Peyer's patch (tissue), 4 donors: Measurements from ENCODE around the gene TOP1. TPM values are rescaled to one million over a fixed set of nuclear protein-coding genes. Genes with fewer than 3 reads are reported as not detected.

Source experiments
- DNase-seq, 3 donors: peaks; one replicate each; pipeline ENCODE4 v3.0.0-alpha.2; 2017 to 2019
- H3K27ac ChIP-seq, 4 donors: fragments of 200-600 bp; sonication (generic); one replicate each; pipeline ENCODE4 v1.5.1; 2016 to 2019
- H3K27me3 ChIP-seq, 2 donors: fragments of 200-600 bp; sonication (generic); one replicate each; pipeline ENCODE4 v1.5.1; 2019
- H3K36me3 ChIP-seq, 3 donors: fragments of 200-600 bp; sonication (generic); one replicate each; pipeline ENCODE4 v1.5.1; 2016 to 2019
- H3K4me1 ChIP-seq, 4 donors: fragments of 200-600 bp; sonication (generic); one replicate each; pipeline ENCODE4 v1.5.1; 2016 to 2019
- H3K4me3 ChIP-seq, 4 donors: fragments of 200-600 bp; sonication (generic); 1 replicate in 3 of 4; 2 replicates in 1 of 4; pipeline ENCODE4 v1.5.1; 2016 to 2019; ENCODE audit warnings: mild to moderate bottlenecking in 1 of 4
- H3K9me3 ChIP-seq, 4 donors: fragments of 200-600 bp; sonication (generic); one replicate each; pipeline ENCODE4 v1.5.1; 2016 to 2019; ENCODE audit warnings: mild to moderate bottlenecking in 1 of 4
- POLR2A ChIP-seq, 2 donors: fragments of 450-650 bp; IDR thresholded peaks; one replicate each; pipeline ENCODE4 v1.5.1; 2017; ENCODE audit warnings: antibody characterized with exemption in 2 of 2, mild to moderate bottlenecking in 2 of 2, moderate library complexity in 2 of 2
- total RNA-seq, 4 donors: library from RNA; depleted of rRNA; stranded (reverse); fragments of >200 nt; gene quantifications; one replicate each; pipeline ENCODE4 v1.1.0, GENCODE V29; 2016
- TF ChIP-seq, protein P1 (sequence below), 6 experiments: fragments of 450-650 bp in 4 of 6; fragments of 200-600 bp in 2 of 6; sonication (generic) in 1 of 6; IDR thresholded peaks; one replicate each; pipeline ENCODE4 v1.5.1; 2017 to 2019; ENCODE audit warnings: antibody characterized with exemption in 6 of 6, mild to moderate bottlenecking in 3 of 6, moderate library complexity in 1 of 6

The TOP1 gene
- total RNA-seq, 4 donors from 2014 or later = 34.4 to 72.6 (median 39.8) TPM

DNA sequence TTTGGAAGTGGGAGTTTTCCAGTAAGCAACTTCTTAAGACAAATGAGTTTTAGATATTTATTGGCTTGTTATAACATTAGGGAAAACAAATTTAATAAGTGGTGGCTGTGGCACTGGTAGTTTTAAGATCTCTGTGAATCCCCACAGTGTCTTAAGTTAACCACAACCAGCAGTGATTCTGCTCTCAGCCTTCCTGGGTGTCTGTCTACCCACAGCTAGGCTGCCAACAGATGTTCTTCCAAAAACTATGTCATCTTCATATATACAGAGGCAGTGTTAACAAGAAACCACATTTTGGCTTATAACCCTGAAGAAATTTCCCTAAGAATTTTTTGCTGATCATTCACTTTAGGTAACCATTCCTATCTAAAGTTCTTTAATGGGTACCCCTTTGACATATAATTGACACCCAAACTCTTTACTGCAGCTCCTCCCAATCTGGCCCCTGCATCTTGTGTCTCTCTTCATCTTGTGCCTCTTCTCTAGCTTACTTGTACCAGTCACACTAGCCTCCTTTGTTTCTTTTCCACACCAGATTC, 52.7 kb downstream of the TOP1 start:
- TF ChIP-seq, protein P1, sequence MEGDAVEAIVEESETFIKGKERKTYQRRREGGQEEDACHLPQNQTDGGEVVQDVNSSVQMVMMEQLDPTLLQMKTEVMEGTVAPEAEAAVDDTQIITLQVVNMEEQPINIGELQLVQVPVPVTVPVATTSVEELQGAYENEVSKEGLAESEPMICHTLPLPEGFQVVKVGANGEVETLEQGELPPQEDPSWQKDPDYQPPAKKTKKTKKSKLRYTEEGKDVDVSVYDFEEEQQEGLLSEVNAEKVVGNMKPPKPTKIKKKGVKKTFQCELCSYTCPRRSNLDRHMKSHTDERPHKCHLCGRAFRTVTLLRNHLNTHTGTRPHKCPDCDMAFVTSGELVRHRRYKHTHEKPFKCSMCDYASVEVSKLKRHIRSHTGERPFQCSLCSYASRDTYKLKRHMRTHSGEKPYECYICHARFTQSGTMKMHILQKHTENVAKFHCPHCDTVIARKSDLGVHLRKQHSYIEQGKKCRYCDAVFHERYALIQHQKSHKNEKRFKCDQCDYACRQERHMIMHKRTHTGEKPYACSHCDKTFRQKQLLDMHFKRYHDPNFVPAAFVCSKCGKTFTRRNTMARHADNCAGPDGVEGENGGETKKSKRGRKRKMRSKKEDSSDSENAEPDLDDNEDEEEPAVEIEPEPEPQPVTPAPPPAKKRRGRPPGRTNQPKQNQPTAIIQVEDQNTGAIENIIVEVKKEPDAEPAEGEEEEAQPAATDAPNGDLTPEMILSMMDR (IDR thresholded peaks at IDR 0.05) = no peak
- no peak for TF ChIP-seq POLR2A (IDR thresholded peaks at IDR 0.05)
- Histone ChIP-seq H3K27me3 (no peaks in the 10 kb centered on the region), H3K4me1 (peaks cover 0 to 14% (median 5%) of the 10 kb centered on the region in 4 donors), H3K27ac (no peak overlapping the region), H3K36me3 (peaks cover 0 to 69% (median 0%) of the 10 kb centered on the region in 3 donors), H3K4me3 (no peak overlapping the region), H3K9me3 (no peaks in the 10 kb centered on the region)
- DNase-seq = no peak

DNA sequence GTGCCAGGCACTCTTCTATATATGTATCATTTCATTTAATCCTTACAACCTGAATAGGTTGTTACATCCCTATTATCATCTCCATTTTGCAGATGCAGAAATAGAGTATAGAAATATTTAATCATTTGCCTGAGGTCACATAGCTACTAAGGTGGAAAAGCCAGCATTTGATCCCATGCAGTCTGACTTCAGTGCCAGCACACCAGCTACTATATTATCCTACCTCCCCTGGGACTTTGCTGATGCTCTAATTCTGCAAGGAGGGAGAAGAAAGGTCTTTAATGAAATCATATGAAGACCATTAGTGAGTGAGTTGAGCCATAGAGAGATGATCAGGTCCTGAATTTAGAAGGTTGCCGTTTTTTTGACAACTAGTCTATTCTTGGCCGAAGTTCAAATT, 53.7 kb downstream of the TOP1 start:
- no peak for DNase-seq
- H3K9me3 ChIP-seq = no peaks in the 10 kb centered on the region
- peaks cover 0 to 20% (median 6%) of the 10 kb centered on the region in 4 donors for H3K4me1 ChIP-seq
- TF ChIP-seq POLR2A (IDR thresholded peaks at IDR 0.05) = no peak
- TF ChIP-seq, protein P1 (IDR thresholded peaks at IDR 0.05) = no peak
- H3K36me3 ChIP-seq = peaks cover 0 to 65% (median 0%) of the 10 kb centered on the region in 3 donors
- H3K4me3 ChIP-seq = no peak overlapping the region
- no peaks in the 10 kb centered on the region for H3K27me3 ChIP-seq
- no peak overlapping the region for H3K27ac ChIP-seq

DNA sequence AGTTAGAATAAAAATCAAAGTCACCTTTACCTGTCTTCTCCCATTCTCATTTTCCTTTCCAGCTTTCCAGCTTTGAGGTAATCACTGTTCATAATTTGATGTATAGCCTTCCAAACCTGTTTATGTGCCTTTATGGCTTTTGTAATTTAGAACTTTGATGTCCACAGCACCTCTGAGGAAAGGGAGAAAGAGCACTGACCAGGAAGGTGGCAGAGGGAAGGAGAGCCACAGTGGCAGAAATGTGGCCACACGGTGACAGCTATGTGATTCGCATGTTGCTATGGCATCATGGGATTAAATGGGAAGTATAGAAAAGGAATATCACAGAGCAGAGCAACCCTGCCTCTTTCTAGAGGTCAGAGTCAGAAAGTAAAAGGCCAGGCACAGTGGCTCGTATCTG, 57.0 kb downstream of the TOP1 start:
- Histone ChIP-seq H3K27ac (no peak overlapping the region), H3K4me3 (no peak overlapping the region), H3K36me3 (peaks cover 0 to 51% (median 0%) of the 10 kb centered on the region in 3 donors), H3K4me1 (peaks cover 0 to 9% (median 1%) of the 10 kb centered on the region in 4 donors), H3K9me3 (no peaks in the 10 kb centered on the region), H3K27me3 (no peaks in the 10 kb centered on the region)
- TF ChIP-seq, protein P1 (IDR thresholded peaks at IDR 0.05) = no peak
- no peak for TF ChIP-seq POLR2A (IDR thresholded peaks at IDR 0.05)
- no peak for DNase-seq

GRCh38 chr20:41086402-41087324, 58.0 kb downstream of the TOP1 start:
- Histone ChIP-seq H3K27ac (peak overlapping the region in 2 of 4 donors; percentile 1 to 22), H3K27me3 (no peaks in the 10 kb centered on the region), H3K36me3 (peaks cover 0 to 43% (median 0%) of the 10 kb centered on the region in 3 donors), H3K4me3 (no peak overlapping the region), H3K4me1 (peaks cover 0 to 9% (median 1%) of the 10 kb centered on the region in 4 donors), H3K9me3 (no peaks in the 10 kb centered on the region)
- no peak for TF ChIP-seq POLR2A (IDR thresholded peaks at IDR 0.05)
- TF ChIP-seq, protein P1 (IDR thresholded peaks at IDR 0.05) = no peak
- DNase-seq = no peak

DNA sequence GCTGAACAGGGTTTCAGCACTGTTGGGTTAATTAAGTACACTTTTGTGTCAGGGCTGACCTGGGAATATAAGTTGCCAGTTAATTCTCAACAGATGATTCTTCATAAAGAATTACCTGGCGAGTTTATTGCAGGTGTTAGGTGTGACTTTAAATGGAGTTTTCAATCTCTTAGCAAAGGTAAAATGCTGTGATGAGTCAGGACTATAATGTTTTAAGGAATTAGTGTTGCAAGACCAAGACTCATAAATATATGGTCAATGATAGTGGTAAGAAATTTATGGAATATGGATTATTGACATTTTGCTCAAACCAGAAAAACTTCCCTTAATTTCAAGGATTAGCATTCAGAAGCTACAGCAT, 58.7 kb downstream of the TOP1 start:
- Histone ChIP-seq H3K4me1 (peaks cover 0 to 9% (median 1%) of the 10 kb centered on the region in 4 donors), H3K27me3 (no peaks in the 10 kb centered on the region), H3K9me3 (no peaks in the 10 kb centered on the region), H3K27ac (peak overlapping the region in 1 of 4 donors; percentile 22), H3K36me3 (peaks cover 0 to 43% (median 0%) of the 10 kb centered on the region in 3 donors), H3K4me3 (no peak overlapping the region)
- DNase-seq = no peak
- TF ChIP-seq, protein P1 (IDR thresholded peaks at IDR 0.05) = no peak
- TF ChIP-seq POLR2A (IDR thresholded peaks at IDR 0.05) = no peak
